Measurements from ENCODE around the gene RNF115.
"Not testable (repeated sequence)": the region's sequence is repeated elsewhere in the genome, so short reads cannot be mapped to it uniquely, and the experiment has no call there.

The RNF115 gene

GRCh38 chr1:145827966-145828365 lies 4.1 kb upstream of the RNF115 start:
- DNase-seq (ENCODE audit: low read depth): no peak

- DNase-seq (ENCODE audit: low read depth): no peak
Observed at GRCh38 chr1:145826030-145826429, 2.1 kb upstream of the RNF115 start.

- no peak for DNase-seq (ENCODE audit: low read depth)
Observed at GRCh38 chr1:145824499-145824842, 576 bp upstream of the RNF115 start.

GRCh38 chr1:145822779-145823331 lies 1.0 kb downstream of the RNF115 start:
- DNase-seq (ENCODE audit: low read depth): not testable (repeated sequence)

- DNase-seq (ENCODE audit: low read depth): not testable (repeated sequence)
Observed at GRCh38 chr1:145818095-145818494, 5.8 kb downstream of the RNF115 start.

- DNase-seq (ENCODE audit: low read depth): not testable (repeated sequence)
Observed at GRCh38 chr1:145812977-145813810, 10.7 kb downstream of the RNF115 start.

GRCh38 chr1:145806844-145807243 lies 17.1 kb downstream of the RNF115 start:
- no peak for DNase-seq (ENCODE audit: low read depth)

- no peak for DNase-seq (ENCODE audit: low read depth)
Observed at GRCh38 chr1:145806408-145806807, 17.5 kb downstream of the RNF115 start.

- no peak for DNase-seq (ENCODE audit: low read depth)
Observed at GRCh38 chr1:145805057-145805456, 18.8 kb downstream of the RNF115 start.

GRCh38 chr1:145804235-145805045 lies 19.5 kb downstream of the RNF115 start:
- DNase-seq (ENCODE audit: low read depth): no peak

GRCh38 chr1:145799806-145800205 lies 24.1 kb downstream of the RNF115 start:
- DNase-seq (ENCODE audit: low read depth): no peak

GRCh38 chr1:145796753-145797152 lies 27.1 kb downstream of the RNF115 start:
- DNase-seq (ENCODE audit: low read depth): no peak

GRCh38 chr1:145795257-145795881 lies 28.5 kb downstream of the RNF115 start:
- DNase-seq (ENCODE audit: low read depth): no peak

- DNase-seq (ENCODE audit: low read depth): no peak
Observed at GRCh38 chr1:145792484-145792883, 31.4 kb downstream of the RNF115 start.

GRCh38 chr1:145791860-145792259 lies 32.0 kb downstream of the RNF115 start:
- DNase-seq (ENCODE audit: low read depth): not testable (repeated sequence)

GRCh38 chr1:145788580-145788979 lies 35.3 kb downstream of the RNF115 start:
- DNase-seq (ENCODE audit: low read depth): no peak

- no peak for DNase-seq (ENCODE audit: low read depth)
Observed at GRCh38 chr1:145786271-145786670, 37.6 kb downstream of the RNF115 start.

GRCh38 chr1:145785547-145785946 lies 38.3 kb downstream of the RNF115 start:
- no peak for DNase-seq (ENCODE audit: low read depth)

GRCh38 chr1:145784409-145784808 lies 39.5 kb downstream of the RNF115 start:
- no peak for DNase-seq (ENCODE audit: low read depth)

GRCh38 chr1:145782272-145783099 lies 41.4 kb downstream of the RNF115 start:
- no peak for DNase-seq (ENCODE audit: low read depth)

GRCh38 chr1:145778146-145778540 lies 45.8 kb downstream of the RNF115 start:
- DNase-seq (ENCODE audit: low read depth): no peak
